Measurements from ENCODE around the gene NMRAL1. TPM values are rescaled to one million over a fixed set of nuclear protein-coding genes. Genes with fewer than 3 reads are reported as not detected.

The NMRAL1 gene
- total RNA-seq, 1 donor from 2014 or later, result 44.0 TPM

DNA sequence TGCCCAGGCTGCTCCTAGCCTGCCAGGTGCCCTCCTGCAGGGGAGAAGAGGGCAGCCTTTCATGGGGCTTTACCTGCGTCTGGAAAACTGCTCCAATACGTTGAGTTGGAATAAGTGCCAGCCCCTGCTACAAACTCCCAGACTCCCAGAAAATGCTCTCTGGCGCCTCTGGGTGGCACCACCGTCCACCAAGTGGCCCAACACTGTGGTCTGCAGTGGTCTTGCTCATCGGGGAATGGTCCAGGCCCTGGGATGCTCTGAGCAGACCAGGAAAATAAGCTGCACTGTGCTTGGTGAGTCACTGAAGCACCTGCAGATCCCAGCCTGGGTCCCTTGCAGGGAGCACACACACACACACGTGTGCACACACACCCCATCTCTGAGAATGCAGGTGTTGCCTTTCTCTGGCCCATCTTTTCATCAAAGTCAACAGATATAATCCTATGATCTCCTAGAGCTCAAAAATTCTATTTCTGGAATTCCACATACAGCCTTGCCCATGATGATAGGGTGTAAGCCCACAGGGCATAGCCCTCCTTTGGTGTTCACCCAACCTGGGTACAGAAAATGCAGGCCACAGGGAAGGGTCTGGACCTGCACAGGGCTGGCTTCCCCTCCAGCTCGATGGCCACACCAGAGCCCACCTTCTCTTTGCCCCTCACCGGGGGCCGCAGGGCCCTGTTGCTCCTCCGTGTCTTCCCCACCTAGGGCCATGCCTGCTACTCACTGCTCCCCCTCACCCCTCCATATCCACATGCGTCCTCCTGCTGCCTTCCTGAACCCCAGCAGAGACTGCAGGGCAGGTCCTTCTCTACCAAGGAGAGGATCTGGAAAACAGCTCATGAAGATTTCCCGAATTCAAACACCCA is 43.6 kb upstream of the NMRAL1 start:
- Mint-ChIP-seq H3K36me3 (ENCODE audit: low read depth) (no peaks in the 10 kb centered on the region), H3K9me3 (ENCODE audit: low read depth) (no peaks in the 10 kb centered on the region), H3K27ac (ENCODE audit: unreplicated experiment) (no peak overlapping the region), H3K4me1 (ENCODE audit: low read depth) (peaks cover 23% of the 10 kb centered on the region), H3K27me3 (ENCODE audit: low read depth) (no peaks in the 10 kb centered on the region), H3K4me3 (ENCODE audit: unreplicated experiment) (no peak overlapping the region)
- TF ChIP-seq, protein P1, sequence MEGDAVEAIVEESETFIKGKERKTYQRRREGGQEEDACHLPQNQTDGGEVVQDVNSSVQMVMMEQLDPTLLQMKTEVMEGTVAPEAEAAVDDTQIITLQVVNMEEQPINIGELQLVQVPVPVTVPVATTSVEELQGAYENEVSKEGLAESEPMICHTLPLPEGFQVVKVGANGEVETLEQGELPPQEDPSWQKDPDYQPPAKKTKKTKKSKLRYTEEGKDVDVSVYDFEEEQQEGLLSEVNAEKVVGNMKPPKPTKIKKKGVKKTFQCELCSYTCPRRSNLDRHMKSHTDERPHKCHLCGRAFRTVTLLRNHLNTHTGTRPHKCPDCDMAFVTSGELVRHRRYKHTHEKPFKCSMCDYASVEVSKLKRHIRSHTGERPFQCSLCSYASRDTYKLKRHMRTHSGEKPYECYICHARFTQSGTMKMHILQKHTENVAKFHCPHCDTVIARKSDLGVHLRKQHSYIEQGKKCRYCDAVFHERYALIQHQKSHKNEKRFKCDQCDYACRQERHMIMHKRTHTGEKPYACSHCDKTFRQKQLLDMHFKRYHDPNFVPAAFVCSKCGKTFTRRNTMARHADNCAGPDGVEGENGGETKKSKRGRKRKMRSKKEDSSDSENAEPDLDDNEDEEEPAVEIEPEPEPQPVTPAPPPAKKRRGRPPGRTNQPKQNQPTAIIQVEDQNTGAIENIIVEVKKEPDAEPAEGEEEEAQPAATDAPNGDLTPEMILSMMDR (IDR thresholded peaks at IDR 0.05), result peak; percentile 78
- no peak for DNase-seq (ENCODE audit: low spot score)

DNA sequence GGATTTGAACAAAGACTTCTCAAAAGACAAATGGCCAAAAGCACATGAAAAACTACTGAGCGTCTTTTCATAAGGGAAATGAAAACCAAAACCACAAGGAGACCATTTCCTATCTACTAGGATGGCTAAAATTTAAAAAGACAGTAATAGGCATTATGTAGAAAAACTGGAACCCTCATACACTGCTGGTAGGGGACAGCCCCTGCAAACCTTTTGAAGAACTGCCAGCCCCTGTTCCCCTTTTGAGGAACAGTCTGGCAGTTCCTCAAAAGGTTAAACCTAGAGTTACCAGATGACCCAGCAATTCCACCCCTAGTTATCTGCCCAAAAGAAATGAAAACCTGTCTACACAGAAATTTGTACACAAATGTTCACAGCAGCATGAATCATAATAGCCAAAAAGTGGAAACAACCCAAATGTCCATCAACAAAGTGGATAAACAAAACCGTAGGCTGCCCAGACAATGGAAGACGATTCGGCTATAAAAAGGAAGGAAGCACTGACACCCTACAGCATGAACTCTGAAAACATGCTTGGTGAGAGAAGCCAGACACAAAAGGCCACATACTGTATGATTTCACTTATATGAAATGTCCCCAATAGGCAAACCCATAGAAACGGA is 41.3 kb upstream of the NMRAL1 start:
- no peak for DNase-seq (ENCODE audit: low spot score)
- H3K36me3 Mint-ChIP-seq (ENCODE audit: low read depth), result peaks cover 9% of the 10 kb centered on the region
- H3K27me3 Mint-ChIP-seq (ENCODE audit: low read depth), result no peaks in the 10 kb centered on the region
- TF ChIP-seq, protein P1 (IDR thresholded peaks at IDR 0.05), result no peak
- H3K9me3 Mint-ChIP-seq (ENCODE audit: low read depth), result no peaks in the 10 kb centered on the region
- H3K4me1 Mint-ChIP-seq (ENCODE audit: low read depth), result peaks cover 11% of the 10 kb centered on the region
- H3K4me3 Mint-ChIP-seq (ENCODE audit: unreplicated experiment), result no peak overlapping the region
- peak overlapping the region; percentile 72 for H3K27ac Mint-ChIP-seq (ENCODE audit: unreplicated experiment)

DNA sequence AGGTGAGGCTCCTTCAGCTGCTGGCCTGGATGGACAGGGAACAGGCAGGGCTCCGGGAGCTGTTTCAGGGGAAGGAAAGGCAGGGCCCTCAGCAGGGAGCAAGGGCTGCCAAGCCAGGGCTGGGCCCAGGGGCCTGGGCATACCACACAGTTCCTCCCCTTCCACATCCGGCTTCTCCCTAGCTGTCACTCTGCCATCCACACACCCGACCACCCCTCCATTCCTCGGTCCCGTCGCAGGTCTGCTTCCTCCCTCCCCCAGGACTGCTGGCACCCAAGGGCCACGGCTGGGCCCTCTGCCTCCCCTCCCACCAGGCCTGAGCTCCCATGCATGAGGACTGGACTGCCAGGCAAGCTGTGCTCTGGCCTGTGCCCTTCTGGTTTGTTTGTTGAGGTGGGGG is 40.2 kb upstream of the NMRAL1 start:
- Mint-ChIP-seq H3K27me3 (ENCODE audit: low read depth) (no peaks in the 10 kb centered on the region), H3K27ac (ENCODE audit: unreplicated experiment) (peak overlapping the region; percentile 6), H3K4me3 (ENCODE audit: unreplicated experiment) (no peak overlapping the region), H3K4me1 (ENCODE audit: low read depth) (peaks cover 11% of the 10 kb centered on the region), H3K36me3 (ENCODE audit: low read depth) (peaks cover 13% of the 10 kb centered on the region), H3K9me3 (ENCODE audit: low read depth) (no peaks in the 10 kb centered on the region)
- no peak for DNase-seq (ENCODE audit: low spot score)
- TF ChIP-seq, protein P1 (IDR thresholded peaks at IDR 0.05), result no peak

DNA sequence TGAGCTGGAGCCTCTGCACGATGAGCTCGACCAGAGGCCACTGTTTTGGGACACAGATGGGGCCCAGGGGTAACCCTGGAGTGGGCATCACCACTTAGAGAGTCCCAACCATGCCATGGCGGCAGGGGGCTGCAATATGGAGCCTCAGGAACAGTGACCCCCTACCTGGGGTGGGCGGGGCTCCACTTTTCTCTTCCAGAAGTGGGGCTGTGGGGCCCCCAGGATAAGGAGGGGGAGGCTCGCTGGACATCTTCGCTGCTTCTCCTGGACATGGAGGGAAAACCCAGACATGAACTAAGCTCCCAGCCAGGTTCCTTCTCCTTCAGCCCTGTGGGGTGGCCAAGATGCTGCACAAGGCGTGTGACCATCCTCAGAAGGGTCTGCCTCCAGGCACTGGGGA is 39.5 kb upstream of the NMRAL1 start:
- Mint-ChIP-seq H3K27ac (ENCODE audit: unreplicated experiment) (no peak overlapping the region), H3K36me3 (ENCODE audit: low read depth) (peaks cover 13% of the 10 kb centered on the region), H3K4me1 (ENCODE audit: low read depth) (peaks cover 11% of the 10 kb centered on the region)

More for the DNA sequence above, 39.5 kb upstream of the NMRAL1 start:
- no peak overlapping the region for H3K4me3 Mint-ChIP-seq (ENCODE audit: unreplicated experiment)
- no peaks in the 10 kb centered on the region for H3K27me3 Mint-ChIP-seq (ENCODE audit: low read depth)
- no peak for DNase-seq (ENCODE audit: low spot score)
- no peaks in the 10 kb centered on the region for H3K9me3 Mint-ChIP-seq (ENCODE audit: low read depth)
- TF ChIP-seq, protein P1 (IDR thresholded peaks at IDR 0.05), result no peak

Measured in chondrocyte (in vitro differentiated cells).